Memory B cell (primary cell): ENCODE data around the gene CAMK2A.

ENCODE experiments used
- ATAC-seq: fragments of 150-1000 bp; cut with Tn5 transposase; 2 replicates; pipeline ENCODE4 v1.10.0; 2021; ENCODE audit warnings: low read depth, mild to moderate bottlenecking, moderate library complexity
- DNase-seq, 2 donors: peaks; one replicate each; pipeline ENCODE4 v3.0.0; 2022; ENCODE audit warnings: low spot score in 2 of 2
- H3K27ac Mint-ChIP-seq: one replicate; pipeline ENCODE4 v1.8.0; 2022; ENCODE audit warnings: mild to moderate bottlenecking, moderate library complexity, mixed read lengths
- H3K27me3 Mint-ChIP-seq: one replicate; pipeline ENCODE4 v1.8.0; 2022; ENCODE audit warnings: mixed read lengths
- H3K36me3 Mint-ChIP-seq: one replicate; pipeline ENCODE4 v1.8.0; 2022; ENCODE audit warnings: mild to moderate bottlenecking, mixed read lengths
- H3K4me1 Mint-ChIP-seq: one replicate; pipeline ENCODE4 v1.8.0; 2022; ENCODE audit warnings: mixed read lengths
- H3K4me3 Mint-ChIP-seq: one replicate; pipeline ENCODE4 v1.8.0; 2022; ENCODE audit warnings: mild to moderate bottlenecking, moderate library complexity, mixed read lengths
- H3K9me3 Mint-ChIP-seq: one replicate; pipeline ENCODE4 v1.8.0; 2022; ENCODE audit warnings: mixed read lengths

CAMK2A gene

GRCh38 chr5:150289551-150290390 lies at the start of gene CAMK2A:
CAMK2A (minus strand) TSS chr5:150289773; CDS start chr5:150289625, 148 bp downstream.
- H3K27me3 Mint-ChIP-seq = peaks cover 6% of the 10 kb centered on the region
- H3K4me3 Mint-ChIP-seq = no peak within 1 kb of the TSS
- no peaks in the 10 kb centered on the region for H3K4me1 Mint-ChIP-seq
- DNase-seq (no peak), ATAC-seq (no peak)
- no peaks in the 10 kb centered on the region for H3K36me3 Mint-ChIP-seq
- H3K27ac Mint-ChIP-seq = no peak within 1 kb of the TSS
- no peaks in the 10 kb centered on the region for H3K9me3 Mint-ChIP-seq

DNA sequence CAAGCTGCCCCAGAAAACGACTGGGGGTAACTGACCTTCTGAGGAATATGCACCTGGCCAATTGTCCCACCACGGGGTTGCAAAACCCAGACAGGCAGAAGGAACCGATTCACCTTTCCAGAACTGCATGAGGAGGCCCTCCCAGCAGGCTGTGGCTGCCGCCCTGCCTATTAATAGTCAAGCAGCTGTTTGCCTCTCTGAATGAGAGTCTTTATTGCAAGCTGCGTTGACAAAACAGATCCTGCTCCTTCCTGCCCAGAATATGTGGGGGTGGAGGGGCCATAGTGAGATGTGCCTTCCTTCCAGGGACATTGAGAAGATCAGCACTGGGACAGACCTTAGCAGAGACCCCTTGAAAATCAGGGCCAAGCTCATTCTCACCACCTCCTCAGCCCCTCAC lies 49.6 kb upstream of the CAMK2A start:
- H3K27me3 Mint-ChIP-seq = peaks cover 3% of the 10 kb centered on the region
- H3K27ac Mint-ChIP-seq = no peak overlapping the region
- DNase-seq = no peak
- H3K36me3 Mint-ChIP-seq = no peaks in the 10 kb centered on the region
- no peaks in the 10 kb centered on the region for H3K9me3 Mint-ChIP-seq
- H3K4me3 Mint-ChIP-seq = no peak overlapping the region
- ATAC-seq = no peak
- H3K4me1 Mint-ChIP-seq = peaks cover 6% of the 10 kb centered on the region

DNA sequence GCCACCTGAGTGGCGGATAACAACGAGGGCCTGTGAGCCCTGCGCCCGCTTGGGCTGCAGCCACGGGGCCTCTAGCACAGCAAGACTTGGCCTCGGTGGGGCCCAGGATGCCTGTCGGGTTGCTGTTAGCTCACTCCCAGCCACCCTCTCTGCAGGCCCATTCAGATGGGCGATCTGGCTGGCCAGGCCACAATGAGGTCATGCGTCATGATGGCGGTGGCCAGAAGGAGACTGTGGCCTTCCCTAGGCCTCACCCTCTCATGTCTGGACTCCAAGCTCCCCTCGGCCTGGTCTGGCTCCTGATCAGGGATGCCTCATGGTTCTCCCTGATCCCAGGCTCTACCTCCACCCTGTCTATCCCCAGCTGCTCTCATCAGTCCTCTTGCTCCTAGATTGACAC lies 49.0 kb upstream of the CAMK2A start:
- peaks cover 2% of the 10 kb centered on the region for H3K27me3 Mint-ChIP-seq
- H3K4me1 Mint-ChIP-seq = peaks cover 6% of the 10 kb centered on the region
- H3K4me3 Mint-ChIP-seq = no peak overlapping the region
- ATAC-seq (no peak), DNase-seq (no peak)
- no peak overlapping the region for H3K27ac Mint-ChIP-seq
- no peaks in the 10 kb centered on the region for H3K9me3 Mint-ChIP-seq
- no peaks in the 10 kb centered on the region for H3K36me3 Mint-ChIP-seq

- Mint-ChIP-seq H3K9me3 (no peaks in the 10 kb centered on the region), H3K27me3 (no peaks in the 10 kb centered on the region), H3K36me3 (no peaks in the 10 kb centered on the region), H3K4me1 (peaks cover 2% of the 10 kb centered on the region), H3K27ac (no peak overlapping the region), H3K4me3 (no peak overlapping the region)
- ATAC-seq (no peak), DNase-seq (no peak)
These were observed 46.2 kb upstream of the CAMK2A start for GRCh38 chr5:150335778-150336177.

DNA sequence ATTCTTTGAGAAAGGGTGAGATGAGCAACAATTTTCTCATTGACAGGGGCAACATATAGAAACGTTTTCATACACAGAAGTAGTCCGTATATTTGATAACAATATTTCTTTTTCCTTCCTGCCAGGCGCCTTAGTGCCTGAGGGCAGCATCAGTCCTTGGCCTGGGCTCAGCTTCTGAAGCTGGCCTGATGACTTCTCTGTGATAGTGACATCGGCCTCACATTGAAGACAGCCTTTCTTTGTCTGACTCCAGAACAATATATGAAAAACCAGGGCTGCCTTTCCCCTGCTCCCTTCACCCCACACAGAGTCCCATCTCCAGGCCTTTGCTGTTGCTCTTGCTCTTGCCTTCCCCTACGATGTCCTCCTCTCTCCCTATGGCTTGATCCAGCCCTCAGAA lies 43.8 kb upstream of the CAMK2A start:
- ATAC-seq (no peak), DNase-seq (no peak)
- H3K4me3 Mint-ChIP-seq = no peak overlapping the region
- no peak overlapping the region for H3K27ac Mint-ChIP-seq
- no peaks in the 10 kb centered on the region for H3K36me3 Mint-ChIP-seq
- H3K27me3 Mint-ChIP-seq = peaks cover 4% of the 10 kb centered on the region
- no peaks in the 10 kb centered on the region for H3K4me1 Mint-ChIP-seq
- H3K9me3 Mint-ChIP-seq = no peaks in the 10 kb centered on the region

- H3K4me1 Mint-ChIP-seq = no peaks in the 10 kb centered on the region
- ATAC-seq = no peak
- no peaks in the 10 kb centered on the region for H3K9me3 Mint-ChIP-seq
- no peak overlapping the region for H3K27ac Mint-ChIP-seq
- no peak for DNase-seq
- H3K27me3 Mint-ChIP-seq = peaks cover 4% of the 10 kb centered on the region
- no peaks in the 10 kb centered on the region for H3K36me3 Mint-ChIP-seq
- no peak overlapping the region for H3K4me3 Mint-ChIP-seq
These were observed 40.6 kb upstream of the CAMK2A start for GRCh38 chr5:150329881-150330876.

- ATAC-seq (no peak), DNase-seq (no peak)
- Mint-ChIP-seq H3K36me3 (no peaks in the 10 kb centered on the region), H3K9me3 (no peaks in the 10 kb centered on the region), H3K27me3 (peaks cover 8% of the 10 kb centered on the region), H3K4me1 (no peaks in the 10 kb centered on the region), H3K4me3 (no peak overlapping the region), H3K27ac (no peak overlapping the region)
These were observed 39.5 kb upstream of the CAMK2A start for GRCh38 chr5:150329038-150329437.

DNA sequence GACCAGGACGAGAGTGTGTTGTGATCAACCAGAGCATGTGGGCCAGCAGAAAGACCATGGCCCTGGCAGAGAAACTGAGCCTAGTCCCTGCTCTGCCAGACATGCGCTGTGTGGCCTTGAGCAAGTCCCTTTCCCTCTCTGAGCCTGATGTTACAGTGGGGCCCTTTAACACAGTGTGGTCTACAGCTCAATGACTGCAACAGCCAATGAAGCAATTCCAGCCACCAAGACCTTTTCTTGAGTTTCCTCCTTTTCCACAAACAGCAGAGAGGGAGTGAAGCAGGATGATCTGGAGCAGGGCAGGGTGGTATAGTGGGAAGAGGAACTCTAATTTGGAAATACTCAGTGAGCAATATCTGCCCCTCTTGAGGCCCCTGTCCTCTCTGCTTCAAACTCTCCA lies 38.9 kb upstream of the CAMK2A start:
- Mint-ChIP-seq H3K36me3 (no peaks in the 10 kb centered on the region), H3K4me1 (no peaks in the 10 kb centered on the region), H3K9me3 (no peaks in the 10 kb centered on the region), H3K27me3 (peaks cover 8% of the 10 kb centered on the region), H3K27ac (no peak overlapping the region), H3K4me3 (no peak overlapping the region)
- DNase-seq (no peak), ATAC-seq (no peak)

DNA sequence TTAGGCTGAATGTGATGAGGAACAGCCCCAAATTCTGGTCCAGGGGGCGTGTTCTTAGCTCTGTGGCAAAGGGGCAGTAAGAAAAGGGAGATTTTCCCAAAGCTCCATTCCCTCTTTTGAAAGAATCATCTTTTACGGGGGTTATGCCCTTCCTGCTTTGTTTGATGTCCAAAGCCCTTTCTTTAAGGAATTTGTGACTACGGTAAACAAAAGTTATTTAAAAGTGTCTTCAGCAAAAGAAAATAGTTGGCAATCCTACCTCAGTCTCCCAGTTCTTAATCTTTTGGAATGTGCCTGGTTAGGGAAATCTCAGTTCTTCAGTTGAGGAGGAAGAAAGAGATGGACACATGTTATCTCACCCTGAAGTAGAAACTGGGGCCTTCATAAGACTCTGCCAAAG lies 37.6 kb upstream of the CAMK2A start:
- Mint-ChIP-seq H3K36me3 (no peaks in the 10 kb centered on the region), H3K4me3 (no peak overlapping the region), H3K4me1 (no peaks in the 10 kb centered on the region), H3K27me3 (peaks cover 8% of the 10 kb centered on the region), H3K9me3 (no peaks in the 10 kb centered on the region), H3K27ac (no peak overlapping the region)
- ATAC-seq (no peak), DNase-seq (no peak)

DNA sequence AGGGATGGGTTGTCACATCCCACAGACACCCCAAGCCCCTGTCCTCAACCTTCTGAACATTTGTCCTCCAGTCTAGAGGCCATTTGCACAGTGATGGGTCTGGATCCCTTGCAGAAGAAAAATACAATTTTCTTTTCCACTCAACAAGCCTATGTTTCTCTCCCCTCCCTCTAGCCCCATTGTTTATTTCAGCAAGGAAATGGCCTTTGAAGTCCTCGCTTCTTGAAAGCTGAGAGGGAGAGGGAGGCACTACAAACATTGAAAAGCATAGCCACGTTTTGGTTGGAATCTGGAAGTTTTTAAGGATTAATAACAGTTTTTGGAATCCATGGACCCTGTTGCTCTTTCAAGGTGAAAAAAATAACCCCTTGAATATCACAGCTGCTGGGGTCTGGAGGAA lies 37.1 kb upstream of the CAMK2A start:
- H3K9me3 Mint-ChIP-seq = no peaks in the 10 kb centered on the region
- H3K4me1 Mint-ChIP-seq = no peaks in the 10 kb centered on the region
- H3K36me3 Mint-ChIP-seq = no peaks in the 10 kb centered on the region
- ATAC-seq = no peak
- no peak for DNase-seq
- peaks cover 8% of the 10 kb centered on the region for H3K27me3 Mint-ChIP-seq
- H3K4me3 Mint-ChIP-seq = no peak overlapping the region
- H3K27ac Mint-ChIP-seq = no peak overlapping the region

GRCh38 chr5:150325426-150325825 lies 35.9 kb upstream of the CAMK2A start:
- no peaks in the 10 kb centered on the region for H3K4me1 Mint-ChIP-seq
- no peak overlapping the region for H3K27ac Mint-ChIP-seq
- H3K36me3 Mint-ChIP-seq = no peaks in the 10 kb centered on the region
- H3K27me3 Mint-ChIP-seq = peaks cover 8% of the 10 kb centered on the region
- DNase-seq (no peak), ATAC-seq (no peak)
- no peak overlapping the region for H3K4me3 Mint-ChIP-seq
- no peaks in the 10 kb centered on the region for H3K9me3 Mint-ChIP-seq

DNA sequence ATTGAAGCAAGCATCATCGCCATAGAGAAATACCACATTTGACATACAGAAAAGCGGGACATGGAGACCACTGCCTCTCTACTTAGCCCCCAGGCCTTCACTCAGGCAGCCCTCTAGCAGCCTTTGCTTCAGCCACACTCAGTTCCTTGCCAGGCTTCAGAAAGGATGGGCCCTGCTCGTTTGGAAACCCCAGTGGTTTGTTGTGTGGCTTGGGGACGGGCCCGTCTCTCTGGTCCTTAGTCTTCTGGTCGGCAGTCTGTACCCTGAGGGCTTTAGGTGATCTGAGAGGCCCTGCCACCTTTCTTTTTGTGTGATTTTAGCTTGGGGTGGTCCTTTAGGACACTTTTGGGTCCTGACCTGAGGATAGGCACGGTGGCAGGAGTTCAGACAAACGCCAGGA lies 34.2 kb upstream of the CAMK2A start:
- no peak overlapping the region for H3K27ac Mint-ChIP-seq

GRCh38 chr5:150323092-150323491 lies 33.5 kb upstream of the CAMK2A start:
- no peaks in the 10 kb centered on the region for H3K36me3 Mint-ChIP-seq
- DNase-seq (no peak), ATAC-seq (no peak)
- H3K27ac Mint-ChIP-seq = no peak overlapping the region
- no peak overlapping the region for H3K4me3 Mint-ChIP-seq
- no peaks in the 10 kb centered on the region for H3K4me1 Mint-ChIP-seq
- H3K27me3 Mint-ChIP-seq = peaks cover 9% of the 10 kb centered on the region
- no peaks in the 10 kb centered on the region for H3K9me3 Mint-ChIP-seq

More for the DNA sequence above, 34.2 kb upstream of the CAMK2A start:
- Mint-ChIP-seq H3K4me3 (no peak overlapping the region), H3K27me3 (peaks cover 5% of the 10 kb centered on the region), H3K36me3 (no peaks in the 10 kb centered on the region), H3K9me3 (no peaks in the 10 kb centered on the region), H3K4me1 (no peaks in the 10 kb centered on the region)
- ATAC-seq (no peak), DNase-seq (no peak)

GRCh38 chr5:150322202-150322601 lies 32.6 kb upstream of the CAMK2A start:
- Mint-ChIP-seq H3K27me3 (peaks cover 11% of the 10 kb centered on the region), H3K4me1 (no peaks in the 10 kb centered on the region), H3K27ac (no peak overlapping the region), H3K36me3 (no peaks in the 10 kb centered on the region), H3K4me3 (no peak overlapping the region), H3K9me3 (no peaks in the 10 kb centered on the region)
- ATAC-seq (no peak), DNase-seq (no peak)
